ENCODE data around the gene LRRC4B.

DNA sequence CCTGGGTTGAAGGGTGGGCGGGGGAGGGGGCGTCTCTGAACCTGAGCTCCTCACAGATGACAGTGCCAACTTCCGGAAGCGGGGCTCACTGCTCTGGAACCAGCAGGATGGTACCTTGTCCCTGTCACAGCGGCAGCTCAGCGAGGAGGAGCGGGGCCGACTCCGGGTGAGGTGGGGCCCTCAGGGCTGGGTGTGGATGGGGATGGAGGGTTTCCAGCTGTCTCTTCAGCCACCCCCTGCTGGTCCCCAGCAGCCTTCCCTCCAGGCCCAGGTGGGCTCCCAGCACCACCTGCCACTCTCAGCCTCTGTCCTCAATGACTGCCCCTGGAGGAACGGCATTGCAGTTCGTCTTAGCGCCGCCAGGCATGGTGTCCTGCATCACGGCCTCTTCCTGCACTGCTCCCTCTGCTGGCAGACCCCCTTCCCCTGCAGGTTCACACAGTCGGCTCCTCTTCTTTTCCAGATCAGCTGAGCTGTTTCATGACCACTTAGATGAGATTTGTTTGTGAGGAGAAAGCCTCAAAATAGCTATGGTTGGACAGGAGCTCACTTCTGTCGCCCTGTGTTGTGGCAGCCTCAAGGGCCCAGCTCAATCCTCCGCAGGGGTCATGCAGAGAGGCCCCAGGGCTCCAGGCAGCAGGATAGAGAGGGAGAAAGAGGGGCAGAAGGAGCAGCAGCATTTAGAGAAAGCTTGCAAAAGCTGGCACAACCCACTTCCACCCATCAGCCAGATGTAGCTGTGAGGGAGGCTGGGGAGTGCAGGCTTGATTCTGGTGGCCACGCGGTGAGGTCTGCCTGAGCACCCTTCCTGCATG lies 89.1 kb downstream of the LRRC4B start:
- TF ChIP-seq, protein P1, sequence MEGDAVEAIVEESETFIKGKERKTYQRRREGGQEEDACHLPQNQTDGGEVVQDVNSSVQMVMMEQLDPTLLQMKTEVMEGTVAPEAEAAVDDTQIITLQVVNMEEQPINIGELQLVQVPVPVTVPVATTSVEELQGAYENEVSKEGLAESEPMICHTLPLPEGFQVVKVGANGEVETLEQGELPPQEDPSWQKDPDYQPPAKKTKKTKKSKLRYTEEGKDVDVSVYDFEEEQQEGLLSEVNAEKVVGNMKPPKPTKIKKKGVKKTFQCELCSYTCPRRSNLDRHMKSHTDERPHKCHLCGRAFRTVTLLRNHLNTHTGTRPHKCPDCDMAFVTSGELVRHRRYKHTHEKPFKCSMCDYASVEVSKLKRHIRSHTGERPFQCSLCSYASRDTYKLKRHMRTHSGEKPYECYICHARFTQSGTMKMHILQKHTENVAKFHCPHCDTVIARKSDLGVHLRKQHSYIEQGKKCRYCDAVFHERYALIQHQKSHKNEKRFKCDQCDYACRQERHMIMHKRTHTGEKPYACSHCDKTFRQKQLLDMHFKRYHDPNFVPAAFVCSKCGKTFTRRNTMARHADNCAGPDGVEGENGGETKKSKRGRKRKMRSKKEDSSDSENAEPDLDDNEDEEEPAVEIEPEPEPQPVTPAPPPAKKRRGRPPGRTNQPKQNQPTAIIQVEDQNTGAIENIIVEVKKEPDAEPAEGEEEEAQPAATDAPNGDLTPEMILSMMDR (IDR thresholded peaks at IDR 0.05): peak; percentile 52
- TF ChIP-seq TEAD4 (IDR thresholded peaks at IDR 0.05; ENCODE audit: borderline replicate concordance, insufficient read depth): no peak
- no peak for TF ChIP-seq RAD21 (IDR thresholded peaks at IDR 0.05; ENCODE audit: low read length)
- TF ChIP-seq, protein P2, sequence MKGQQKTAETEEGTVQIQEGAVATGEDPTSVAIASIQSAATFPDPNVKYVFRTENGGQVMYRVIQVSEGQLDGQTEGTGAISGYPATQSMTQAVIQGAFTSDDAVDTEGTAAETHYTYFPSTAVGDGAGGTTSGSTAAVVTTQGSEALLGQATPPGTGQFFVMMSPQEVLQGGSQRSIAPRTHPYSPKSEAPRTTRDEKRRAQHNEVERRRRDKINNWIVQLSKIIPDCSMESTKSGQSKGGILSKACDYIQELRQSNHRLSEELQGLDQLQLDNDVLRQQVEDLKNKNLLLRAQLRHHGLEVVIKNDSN (IDR thresholded peaks at IDR 0.05; ENCODE audit: borderline replicate concordance, low read depth): no peak
- TF ChIP-seq, protein P3, sequence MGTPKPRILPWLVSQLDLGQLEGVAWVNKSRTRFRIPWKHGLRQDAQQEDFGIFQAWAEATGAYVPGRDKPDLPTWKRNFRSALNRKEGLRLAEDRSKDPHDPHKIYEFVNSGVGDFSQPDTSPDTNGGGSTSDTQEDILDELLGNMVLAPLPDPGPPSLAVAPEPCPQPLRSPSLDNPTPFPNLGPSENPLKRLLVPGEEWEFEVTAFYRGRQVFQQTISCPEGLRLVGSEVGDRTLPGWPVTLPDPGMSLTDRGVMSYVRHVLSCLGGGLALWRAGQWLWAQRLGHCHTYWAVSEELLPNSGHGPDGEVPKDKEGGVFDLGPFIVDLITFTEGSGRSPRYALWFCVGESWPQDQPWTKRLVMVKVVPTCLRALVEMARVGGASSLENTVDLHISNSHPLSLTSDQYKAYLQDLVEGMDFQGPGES (IDR thresholded peaks at IDR 0.05; ENCODE audit: low read depth, low read length): no peak
- no peak for TF ChIP-seq POLR2AphosphoS5 (IDR thresholded peaks at IDR 0.05; ENCODE audit: low read depth, low read length)
- TF ChIP-seq GABPA (IDR thresholded peaks at IDR 0.05; ENCODE audit: low read depth): no peak
- no peak for TF ChIP-seq JUND (IDR thresholded peaks at IDR 0.05)
- TF ChIP-seq TAF1 (IDR thresholded peaks at IDR 0.05; ENCODE audit: borderline replicate concordance, low read depth, low read length): no peak

All from SK-N-SH (cell line).